Activated CD4-positive, alpha-beta T cell treated with anti-CD3 and anti-CD28 coated beads, Interleukin-2, amount 50 U/mL, for 4 hours (primary cell): ENCODE measurements around the gene FOXN3.
"Not testable (repeated sequence)": the region's sequence is repeated elsewhere in the genome, so short reads cannot be mapped to it uniquely, and the experiment has no call there.

Experiments
- DNase-seq, 2 experiments: peaks; one replicate each; pipeline ENCODE4 v3.0.0-alpha.2; 2020

Gene FOXN3

GRCh38 chr14:89185919-89186855 lies 230.8 kb downstream of the FOXN3 start:
- DNase-seq, result no peak

DNA sequence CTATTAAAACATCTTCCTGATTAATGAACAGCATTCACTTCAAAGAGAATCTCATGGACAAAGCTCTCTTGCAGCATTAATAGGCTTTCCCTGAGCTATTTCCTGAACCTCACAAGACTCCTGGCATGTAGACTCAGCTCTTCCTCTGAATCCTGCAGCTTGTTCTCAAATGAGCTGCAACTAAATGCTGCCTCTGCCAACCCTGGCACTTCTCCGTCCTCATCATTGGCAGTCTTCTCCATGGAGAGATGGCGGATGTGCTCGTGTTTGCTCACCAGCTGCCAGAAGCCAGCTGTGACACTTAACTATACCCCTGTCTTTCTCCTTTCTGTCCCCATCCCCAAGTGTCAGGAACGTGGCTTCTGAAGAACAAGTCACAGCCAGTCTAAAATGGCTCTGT lies 232.1 kb downstream of the FOXN3 start:
- DNase-seq, result no peak

DNA sequence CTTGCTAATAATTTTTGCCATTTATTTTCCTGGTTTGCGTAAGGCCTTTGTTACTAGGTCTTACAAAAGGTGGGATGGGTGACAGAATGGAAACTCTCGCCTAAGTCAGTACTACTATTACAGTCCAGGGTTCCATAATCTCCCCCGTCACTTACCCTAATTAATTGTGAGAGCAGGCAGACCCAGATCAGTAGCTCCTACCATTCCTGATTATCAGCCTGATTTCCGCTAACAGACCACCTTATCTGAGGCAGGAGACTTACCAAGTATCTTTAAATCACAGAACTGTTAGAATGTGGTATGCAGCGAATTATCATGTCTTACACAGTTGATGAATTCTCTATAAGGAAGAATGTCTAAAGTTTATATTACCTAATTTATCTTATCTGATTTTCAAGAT lies 234.7 kb downstream of the FOXN3 start:
- DNase-seq, result no peak

DNA sequence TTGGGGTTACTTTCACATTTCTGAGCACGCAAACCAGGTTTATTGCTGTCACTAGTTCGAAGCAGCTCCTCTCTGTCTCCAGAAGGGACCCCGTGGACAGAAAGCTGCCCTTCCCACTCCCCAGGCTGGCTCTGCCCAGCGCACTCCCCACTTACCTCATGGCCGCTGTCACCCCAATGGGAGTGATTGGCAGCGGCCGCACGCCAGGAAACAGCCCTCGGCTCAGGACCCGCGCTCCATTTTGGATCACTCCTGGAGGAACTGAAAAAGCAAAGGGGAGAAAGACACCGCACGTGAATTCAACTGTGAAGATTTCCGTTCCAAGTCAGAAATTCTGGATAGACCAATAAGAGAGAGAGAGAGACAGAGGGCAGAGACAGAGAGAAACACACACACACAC lies 236.5 kb downstream of the FOXN3 start:
- DNase-seq, result no peak

DNA sequence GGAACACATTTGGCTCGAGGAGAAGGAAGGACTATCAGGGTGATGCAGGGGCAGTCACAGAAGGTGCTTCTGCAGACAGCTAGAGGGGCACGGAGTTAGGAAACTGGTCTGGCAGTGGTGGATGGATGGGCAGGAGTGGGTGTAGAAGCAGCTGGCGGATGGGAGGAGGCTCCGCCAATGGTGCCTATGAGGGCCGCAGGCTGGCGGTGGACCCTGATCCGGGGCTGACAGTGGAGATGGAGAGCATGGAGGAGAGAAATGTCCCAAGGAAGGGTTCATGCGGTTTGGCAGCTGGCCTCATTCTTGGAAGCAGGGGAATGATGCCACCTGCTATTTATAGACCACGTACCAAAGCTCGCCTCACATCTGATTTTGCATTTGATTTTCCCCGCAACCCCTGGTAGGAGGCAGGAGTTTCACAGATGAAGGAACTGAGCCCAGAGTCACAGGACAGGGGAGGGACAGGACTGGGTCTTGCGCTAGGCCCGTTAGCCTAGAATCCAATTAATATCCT lies 237.1 kb downstream of the FOXN3 start:
- no peak for DNase-seq

DNA sequence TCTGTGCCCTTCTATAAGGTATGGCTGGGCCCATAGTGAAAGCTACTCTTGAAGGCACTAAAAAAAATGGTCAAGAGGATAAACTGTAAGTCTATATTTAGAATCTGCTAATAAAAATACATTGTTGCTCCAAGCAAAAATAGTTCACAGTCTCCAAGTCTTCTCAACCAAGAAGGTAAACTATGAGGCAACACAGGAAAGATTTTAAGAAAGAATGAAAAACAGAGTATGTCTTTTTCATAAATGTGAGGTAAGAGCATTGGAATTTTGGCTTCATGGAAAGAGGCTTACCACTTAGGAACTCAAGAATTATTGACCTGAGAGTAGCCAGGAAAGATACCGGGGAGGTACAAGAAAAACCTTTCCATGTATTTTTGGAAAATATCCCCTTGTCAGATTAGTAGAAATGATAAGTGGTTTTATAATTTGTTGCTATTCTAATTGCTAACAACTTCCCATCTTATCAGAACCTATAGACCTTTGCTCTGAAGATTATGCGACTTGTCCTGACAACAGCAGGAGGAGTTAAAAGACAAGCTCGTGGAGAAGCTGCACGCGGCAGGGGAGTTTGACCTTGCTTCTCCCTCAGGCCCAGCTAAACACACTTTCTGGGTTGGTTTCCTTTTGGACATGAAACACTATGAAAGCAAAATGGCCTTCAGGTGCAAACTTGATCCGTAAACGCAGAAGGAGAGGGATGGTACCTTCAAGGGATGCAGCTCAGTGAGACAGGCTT lies 238.1 kb downstream of the FOXN3 start:
- DNase-seq, result no peak

DNA sequence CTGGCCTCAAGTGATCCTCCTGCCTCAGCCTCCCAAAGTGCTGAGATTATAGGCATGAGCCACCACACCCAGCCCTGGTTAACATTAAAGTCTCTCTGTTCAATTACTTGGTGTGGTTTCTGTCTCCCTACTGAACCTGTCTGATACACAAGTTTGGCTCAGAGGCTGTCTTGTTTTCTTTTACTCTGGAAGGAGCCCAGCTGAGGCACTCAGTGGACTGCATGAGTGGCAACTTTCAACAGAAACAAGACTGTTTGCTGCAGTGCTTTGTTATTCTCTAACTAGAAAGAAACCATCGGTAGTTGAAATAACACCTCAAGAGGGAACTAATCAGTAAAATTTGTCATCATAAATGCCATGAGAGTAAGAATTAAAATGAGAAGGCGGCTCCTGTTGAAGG lies 238.7 kb downstream of the FOXN3 start:
- no peak for DNase-seq

DNA sequence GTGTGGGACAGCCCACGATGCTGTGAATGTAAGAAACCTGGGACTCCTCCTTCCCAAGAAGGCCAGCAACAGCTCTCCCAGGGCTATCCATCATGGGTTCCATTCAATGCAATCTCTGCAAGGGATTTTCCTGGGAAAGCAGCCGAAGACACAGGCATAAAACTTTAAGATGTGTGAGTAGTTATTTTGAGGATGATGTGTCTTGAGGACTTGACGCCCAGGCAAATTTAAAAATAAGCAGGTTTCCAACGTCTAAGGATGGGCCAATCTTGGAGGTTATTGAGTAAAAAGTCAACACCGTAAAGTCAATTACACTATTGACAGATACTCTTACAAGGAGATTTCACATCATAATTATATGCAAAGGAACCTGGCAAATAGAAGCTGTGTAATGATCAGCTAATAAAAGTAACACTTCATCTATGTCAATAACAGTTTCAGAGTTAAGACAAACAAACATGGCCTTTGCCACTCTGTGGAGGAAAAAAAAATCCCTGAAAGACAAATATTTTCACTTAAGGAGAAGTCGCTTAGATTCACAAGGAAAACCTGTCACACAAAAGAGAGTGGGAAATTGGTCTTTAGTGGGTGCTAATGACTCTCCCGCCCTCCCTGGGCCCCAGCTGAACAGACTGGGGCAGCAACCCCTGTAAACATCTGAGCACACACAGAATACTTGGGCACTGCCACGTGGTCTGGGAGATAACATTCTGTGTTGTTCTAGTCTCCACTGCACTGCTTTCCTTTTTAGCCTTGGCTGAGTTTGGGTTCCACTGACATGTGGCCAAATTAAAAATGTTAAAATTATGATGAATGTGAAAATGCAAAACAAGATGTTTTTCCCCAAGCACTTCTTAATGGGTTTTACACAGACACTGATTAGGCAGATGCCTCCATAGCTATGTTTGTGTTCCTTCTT lies 240.9 kb downstream of the FOXN3 start:
- no peak for DNase-seq

GRCh38 chr14:89171628-89172027 lies 245.4 kb downstream of the FOXN3 start:
- DNase-seq, result no peak

- no peak for DNase-seq
These were observed 245.9 kb downstream of the FOXN3 start for GRCh38 chr14:89171168-89171567.

DNA sequence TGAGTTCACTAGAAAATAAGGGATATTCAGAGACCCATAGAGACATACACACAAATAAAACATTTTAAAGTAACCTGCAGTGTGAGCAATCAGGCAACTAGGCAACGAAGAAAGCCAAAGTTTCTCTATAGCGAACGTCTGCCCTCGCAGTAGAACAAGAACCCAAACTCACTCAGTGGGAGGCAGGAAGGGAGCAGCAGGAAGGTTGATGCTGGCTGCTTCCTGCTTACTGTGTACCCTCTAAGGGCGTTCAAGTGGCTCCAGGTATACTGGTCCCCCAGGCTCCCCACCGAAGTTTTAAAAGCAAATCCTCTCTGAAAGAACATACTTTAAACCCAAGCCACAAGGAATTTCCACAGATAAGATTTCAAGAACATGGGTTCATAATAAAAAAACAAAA lies 249.3 kb downstream of the FOXN3 start:
- DNase-seq, result no peak

DNA sequence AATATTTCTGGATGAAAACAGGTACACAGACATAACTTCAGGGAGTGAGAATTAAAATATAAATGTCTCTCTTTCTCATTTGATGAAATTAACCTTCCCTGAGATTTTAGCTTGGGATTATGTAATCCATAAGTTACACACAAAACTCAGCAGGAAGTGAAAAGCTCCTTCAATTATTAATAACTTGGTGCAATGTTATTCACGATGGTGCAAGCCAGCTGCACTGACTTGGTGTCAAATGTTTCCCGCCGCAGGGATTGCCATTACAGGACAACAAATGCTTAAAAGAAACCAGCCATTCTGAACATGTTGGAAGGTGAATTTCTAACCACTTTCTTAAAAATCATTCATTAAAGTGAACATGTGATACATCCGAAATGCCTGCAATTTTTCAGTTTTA lies 250.4 kb downstream of the FOXN3 start:
- DNase-seq, result no peak

DNA sequence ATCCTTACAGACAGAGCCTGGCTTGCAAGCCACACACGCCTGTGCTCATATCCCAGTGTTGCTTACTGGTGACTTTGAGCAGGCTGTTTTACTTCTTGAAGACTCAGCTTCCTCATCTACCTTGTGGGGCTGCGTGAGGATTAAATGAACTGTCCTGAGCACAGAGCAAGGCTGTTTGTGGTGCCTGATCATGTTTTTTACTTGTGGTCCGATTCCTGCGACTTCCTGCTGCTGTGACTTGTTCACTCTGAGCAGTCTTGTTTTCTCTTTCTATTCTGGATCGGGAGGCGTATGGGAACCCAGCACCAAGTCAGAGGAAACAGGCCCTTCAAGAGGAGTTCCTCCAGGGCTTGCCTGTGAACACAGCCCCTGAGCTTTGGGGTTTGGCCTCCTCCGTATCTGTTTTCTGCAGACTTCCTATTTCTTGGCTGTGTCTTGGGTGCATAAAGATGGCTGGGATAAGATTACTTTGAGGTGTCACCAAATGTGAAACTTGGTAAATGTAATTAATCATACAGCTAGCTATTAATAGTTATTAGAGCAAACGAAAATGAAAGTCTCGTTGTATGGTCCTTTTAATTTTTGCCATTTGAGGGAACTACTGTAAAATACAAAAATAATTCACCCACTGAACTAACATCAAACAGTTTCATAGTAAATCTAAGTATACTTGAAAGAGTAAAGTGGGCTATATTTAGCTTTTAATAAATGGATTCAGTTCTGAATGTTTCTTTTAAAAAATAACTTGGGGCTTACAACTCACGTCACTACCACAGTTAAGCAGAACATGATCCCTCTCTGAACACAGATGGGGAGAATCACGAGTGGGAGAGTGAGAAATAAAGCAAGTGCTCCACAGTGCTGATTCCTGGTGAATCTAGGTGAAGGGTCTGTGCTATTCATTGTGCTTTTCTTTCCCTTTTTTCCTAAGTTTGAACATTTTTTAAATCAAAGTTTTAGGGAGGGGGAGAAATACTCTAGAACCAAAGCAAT lies 251.5 kb downstream of the FOXN3 start:
- no peak for DNase-seq

DNA sequence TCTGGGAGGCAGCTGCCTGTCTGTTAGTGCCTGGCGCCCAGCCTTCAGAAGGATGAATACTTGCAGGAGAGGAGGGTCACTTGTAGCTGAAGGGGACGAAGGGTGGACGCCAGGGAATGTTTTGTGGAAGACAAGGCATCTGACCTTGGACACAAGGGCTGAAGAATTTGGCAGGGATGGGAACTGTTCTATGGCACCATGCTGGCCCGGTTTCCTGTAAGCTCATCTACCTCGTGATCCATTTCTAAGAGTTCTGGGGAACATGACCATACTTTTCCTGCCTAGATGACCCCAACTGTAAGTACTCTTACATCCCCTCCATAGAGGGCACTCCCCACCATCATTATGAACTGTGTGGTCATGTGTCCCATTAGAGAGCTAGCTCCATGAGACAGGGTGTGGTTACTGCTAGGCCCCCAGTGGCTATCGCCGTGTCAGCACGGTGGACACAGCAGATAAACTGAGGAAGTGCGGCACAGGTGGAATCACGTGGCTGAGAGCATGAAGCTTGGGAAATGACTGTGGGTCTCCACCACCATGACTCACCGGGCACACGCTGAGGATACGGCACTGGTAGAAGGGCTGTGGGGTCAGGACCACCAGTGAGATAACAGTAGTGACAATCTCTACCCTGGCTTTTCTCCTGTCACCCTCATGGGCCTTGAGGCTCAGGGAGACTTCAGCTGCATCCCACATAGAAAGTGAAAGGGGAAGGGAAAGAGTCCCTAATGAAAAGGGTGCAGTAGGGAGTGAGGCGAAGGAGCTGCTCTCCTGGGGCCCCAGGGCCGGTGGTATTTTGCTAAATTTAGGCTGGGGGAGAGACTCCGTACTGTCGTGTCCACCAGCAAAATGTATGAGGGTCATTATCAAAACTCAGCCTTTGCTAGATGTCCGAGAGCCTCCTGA lies 252.6 kb downstream of the FOXN3 start:
- no peak for DNase-seq

GRCh38 chr14:89163031-89163636 lies 253.9 kb downstream of the FOXN3 start:
- DNase-seq, result no peak

DNA sequence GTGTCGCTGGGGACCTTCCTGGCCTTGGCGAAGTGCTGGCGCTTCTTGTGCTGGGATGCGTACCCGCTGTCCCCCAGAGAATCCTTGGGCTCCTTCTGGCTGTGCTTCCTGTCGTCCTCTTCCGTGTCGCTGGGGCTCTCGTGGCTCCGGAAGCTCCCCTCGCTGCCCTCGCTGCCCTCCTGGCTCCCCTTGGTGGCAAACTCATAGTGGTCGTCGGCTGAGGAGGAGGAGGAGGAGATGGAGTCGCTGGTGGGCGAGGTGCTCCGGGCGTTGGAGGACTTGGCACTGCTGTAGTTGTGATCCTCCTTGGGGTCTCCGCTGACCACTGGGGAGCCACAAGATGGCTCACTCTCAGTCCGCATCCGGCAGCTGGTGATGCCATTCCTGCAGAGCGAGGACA lies 254.4 kb downstream of the FOXN3 start:
- no peak for DNase-seq

DNA sequence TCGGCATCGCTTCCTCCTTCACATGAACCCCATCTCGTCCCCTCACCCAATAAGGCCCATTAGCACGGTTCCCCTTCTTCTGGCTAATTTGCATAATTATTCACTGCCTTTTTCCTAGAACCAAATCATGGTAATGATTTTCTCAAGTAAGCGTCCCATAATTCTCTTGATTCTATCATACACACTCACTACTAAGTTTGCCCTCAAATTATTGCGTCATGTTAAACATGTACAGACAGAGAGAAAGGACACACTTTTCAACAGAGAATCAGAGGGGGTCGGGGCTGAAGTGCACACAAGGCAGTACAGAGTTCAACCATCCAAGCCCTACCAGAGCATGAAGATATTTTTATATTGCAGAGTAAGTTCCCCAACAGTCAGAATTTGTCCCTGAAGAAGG lies 256.6 kb downstream of the FOXN3 start:
- DNase-seq, result no peak

DNA sequence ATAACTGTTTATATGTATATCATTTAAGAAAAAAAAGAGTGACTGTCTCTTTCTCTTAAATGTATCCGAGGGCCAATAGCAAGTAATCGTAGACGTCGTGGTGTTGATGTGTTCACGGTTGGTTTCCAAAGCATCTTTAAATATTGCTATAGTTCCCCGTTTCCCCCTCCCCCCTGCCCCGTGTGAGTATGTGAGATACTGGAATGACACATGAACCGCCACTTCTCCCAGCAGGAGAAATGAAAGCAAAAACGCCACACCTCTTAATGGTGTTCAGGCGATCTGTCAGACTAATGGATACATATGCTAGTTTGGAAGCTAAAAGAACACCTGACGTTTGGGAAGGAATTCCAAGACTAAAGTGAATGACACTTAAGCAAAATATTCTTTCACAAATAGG lies 258.3 kb downstream of the FOXN3 start:
- no peak for DNase-seq

DNA sequence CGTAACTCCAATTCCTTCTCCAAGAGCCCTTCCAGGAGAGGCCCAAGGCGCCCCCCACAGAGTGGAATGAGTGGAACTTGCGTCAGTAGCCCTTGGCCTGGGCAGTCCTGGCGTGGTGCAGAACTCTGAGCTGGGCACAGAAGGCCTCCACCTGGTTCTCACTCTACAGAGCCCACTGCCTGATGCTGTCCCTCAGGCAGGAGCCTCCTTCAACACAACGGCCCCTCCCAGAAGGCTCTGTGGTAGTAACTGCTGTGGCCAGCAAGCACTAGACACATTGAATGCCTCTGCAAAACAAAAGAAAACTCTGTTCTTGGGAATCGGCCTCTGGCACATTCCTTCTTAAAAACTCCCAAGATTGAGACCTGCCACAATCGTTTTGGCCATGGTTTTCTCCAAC lies 258.9 kb downstream of the FOXN3 start:
- not testable (repeated sequence) for DNase-seq

- no peak for DNase-seq
These were observed 261.5 kb downstream of the FOXN3 start for GRCh38 chr14:89155491-89155890.
